Measurements from ENCODE around the gene TACC3. TPM values are rescaled to one million over a fixed set of nuclear protein-coding genes. Genes with fewer than 3 reads are reported as not detected.

The TACC3 gene
- total RNA-seq, 1 experiment from 2014 or later, result 21.5 TPM

DNA sequence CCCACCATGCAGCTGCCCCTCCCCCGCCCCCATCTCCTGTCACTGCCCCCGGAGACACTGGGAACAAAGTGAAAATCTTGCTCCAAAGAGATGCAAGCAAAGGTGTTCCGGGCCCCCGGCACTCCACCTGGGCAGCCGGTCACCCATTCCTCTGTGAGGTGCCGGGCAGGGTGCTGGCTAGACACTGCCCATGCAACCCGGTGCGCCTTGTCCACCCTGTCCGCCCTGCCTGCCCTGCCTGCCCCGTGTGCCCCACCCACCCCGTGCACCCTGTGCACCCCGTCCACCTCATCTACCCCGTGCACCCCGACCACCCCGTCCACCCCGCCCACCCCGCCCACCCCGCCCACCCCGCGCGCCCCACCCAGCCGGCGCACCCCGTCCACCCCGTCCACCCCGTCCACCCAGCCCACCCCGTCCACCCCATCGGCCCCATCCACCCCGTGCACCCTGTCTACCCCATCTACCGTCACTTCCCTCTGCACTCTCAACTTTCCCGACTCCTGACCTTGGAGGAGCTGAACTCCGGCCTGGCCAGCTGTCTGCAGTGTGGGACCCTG lies 39.9 kb downstream of the TACC3 start:
- H3K27me3 ChIP-seq (replicated peaks), result no peaks in the 10 kb centered on the region
- H3K4me3 ChIP-seq, result no peak overlapping the region
- no peak for DNase-seq (ENCODE audit: low read depth in 1 of 2, low spot score in 2 of 2)
- H3K9me3 ChIP-seq (replicated peaks), result no peaks in the 10 kb centered on the region
- no peak overlapping the region for H3K27ac ChIP-seq
- H3K36me3 ChIP-seq, result no peaks in the 10 kb centered on the region
- H3K4me1 ChIP-seq (replicated peaks), result peaks cover 4% of the 10 kb centered on the region

DNA sequence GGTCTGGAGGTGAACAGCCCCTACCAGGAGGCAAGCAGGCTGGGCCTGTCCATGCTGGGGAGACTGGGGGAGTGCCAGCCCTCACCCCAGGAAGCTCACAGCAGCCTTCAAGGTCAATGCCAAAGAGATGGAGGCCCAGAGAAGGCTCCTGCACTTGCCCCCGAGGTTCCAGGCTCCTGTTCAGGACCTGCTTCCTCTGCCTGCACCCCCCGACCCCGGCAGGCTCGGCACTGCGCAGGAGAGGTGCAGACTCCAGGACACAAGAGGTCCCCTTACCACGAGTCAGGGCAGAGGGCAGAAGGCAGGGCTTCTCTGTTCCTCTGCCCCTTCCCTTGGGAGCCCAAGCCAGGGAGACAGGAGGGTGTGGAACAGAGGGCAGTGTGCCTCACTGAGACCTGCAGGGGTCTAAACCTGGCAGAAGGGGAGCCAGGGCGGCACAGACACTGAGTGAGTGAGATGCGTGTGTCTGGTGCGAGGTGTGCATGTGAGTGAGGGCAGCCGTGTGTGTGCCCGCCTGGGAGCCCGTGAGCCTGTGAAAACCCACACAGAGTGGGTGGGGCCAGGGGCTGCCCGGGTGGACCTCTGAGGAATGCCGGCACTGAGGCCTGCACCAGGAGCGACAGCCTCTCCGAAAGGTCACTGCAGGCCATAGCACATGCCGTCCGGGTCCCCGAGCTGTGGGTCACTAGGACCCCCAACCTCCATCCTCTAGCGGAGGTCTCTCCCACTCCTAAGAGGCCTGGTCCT lies 41.1 kb downstream of the TACC3 start:
- no peak for DNase-seq (ENCODE audit: low read depth in 1 of 2, low spot score in 2 of 2)
- Histone ChIP-seq H3K27me3 (replicated peaks) (no peaks in the 10 kb centered on the region), H3K36me3 (no peaks in the 10 kb centered on the region), H3K9me3 (replicated peaks) (no peaks in the 10 kb centered on the region), H3K4me3 (no peak overlapping the region), H3K4me1 (replicated peaks) (peaks cover 4% of the 10 kb centered on the region), H3K27ac (no peak overlapping the region)

DNA sequence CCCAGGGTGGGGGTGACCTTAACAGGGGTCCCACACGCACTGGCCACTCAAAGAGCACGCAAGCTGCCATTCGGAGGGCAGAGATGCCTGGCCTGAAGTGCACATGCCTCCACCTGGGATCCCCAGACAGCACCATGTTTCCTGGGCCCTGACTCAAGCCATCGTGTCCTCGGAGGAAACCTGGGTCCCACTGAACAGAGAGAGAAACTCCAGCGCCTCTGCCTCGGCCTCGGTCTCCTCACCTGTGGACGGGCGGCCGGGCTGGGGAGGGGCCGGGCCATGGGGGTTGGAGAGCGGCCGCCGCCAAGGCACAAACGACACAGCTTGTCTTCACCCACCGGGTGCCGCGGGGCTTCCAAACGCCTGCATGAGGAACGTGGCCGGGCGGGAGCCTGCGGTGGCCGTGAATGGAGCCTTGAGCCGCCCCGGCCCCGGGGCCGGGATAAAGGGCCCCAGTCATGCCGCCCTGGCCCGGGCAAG lies 41.8 kb downstream of the TACC3 start:
- Histone ChIP-seq H3K27me3 (replicated peaks) (no peaks in the 10 kb centered on the region), H3K36me3 (no peaks in the 10 kb centered on the region), H3K4me1 (replicated peaks) (peaks cover 4% of the 10 kb centered on the region), H3K9me3 (replicated peaks) (no peaks in the 10 kb centered on the region), H3K4me3 (no peak overlapping the region), H3K27ac (no peak overlapping the region)
- DNase-seq (ENCODE audit: low read depth in 1 of 2, low spot score in 2 of 2), result no peak

DNA sequence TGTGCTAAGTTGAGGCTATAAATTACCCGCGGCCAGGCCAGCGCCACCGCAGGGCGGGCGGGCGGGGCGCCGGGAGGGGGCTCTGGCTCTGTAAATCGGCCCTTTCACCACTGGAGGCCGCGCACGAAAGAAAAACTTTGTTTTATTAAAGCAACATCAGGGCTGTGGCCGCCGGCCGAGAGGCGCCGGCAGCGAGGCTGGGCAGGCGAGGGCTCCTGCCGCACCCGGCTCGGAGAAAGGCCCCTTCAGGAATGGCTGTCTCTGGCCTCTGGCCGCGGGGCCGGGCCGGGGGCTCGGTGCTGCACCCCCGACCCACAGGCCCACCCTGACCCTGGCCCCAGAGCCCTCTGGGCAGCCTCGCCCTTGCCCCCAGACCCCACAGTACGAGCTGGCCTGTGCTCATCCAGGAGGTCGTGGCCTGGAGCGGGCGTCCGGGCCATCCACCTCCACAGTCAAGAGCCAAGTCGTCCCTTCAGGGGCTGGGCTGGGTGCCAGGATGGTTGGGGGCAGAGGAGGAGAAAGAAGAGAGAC lies 42.3 kb downstream of the TACC3 start:
- H3K9me3 ChIP-seq (replicated peaks), result no peaks in the 10 kb centered on the region
- peak in 1 of 2 experiments; percentile 55 for DNase-seq (ENCODE audit: low read depth in 1 of 2, low spot score in 2 of 2)
- no peak overlapping the region for H3K4me3 ChIP-seq
- no peaks in the 10 kb centered on the region for H3K27me3 ChIP-seq (replicated peaks)
- H3K36me3 ChIP-seq, result no peaks in the 10 kb centered on the region
- peaks cover 4% of the 10 kb centered on the region for H3K4me1 ChIP-seq (replicated peaks)
- no peak overlapping the region for H3K27ac ChIP-seq

DNA sequence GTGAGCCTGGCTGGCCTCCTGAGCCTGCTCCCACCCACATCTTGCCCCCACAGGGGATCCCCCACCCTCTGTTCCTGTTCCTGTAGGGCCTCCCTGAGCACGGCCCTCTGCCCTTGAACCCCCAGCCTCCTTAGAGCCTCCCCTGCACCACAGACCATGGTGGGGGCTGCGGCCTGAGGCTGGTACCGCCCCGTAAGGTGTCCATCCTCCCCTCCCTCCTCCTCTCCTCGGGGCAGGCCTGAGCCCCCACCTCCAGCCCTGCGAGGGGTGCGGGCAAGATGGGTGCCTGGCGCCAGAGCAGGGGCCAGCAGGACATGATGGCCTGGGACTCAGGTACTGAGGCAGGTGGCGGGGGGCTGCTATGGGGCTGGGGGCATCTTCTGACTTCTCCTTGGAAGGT lies 43.3 kb downstream of the TACC3 start:
- Histone ChIP-seq H3K4me3 (no peak overlapping the region), H3K27me3 (replicated peaks) (no peaks in the 10 kb centered on the region), H3K9me3 (replicated peaks) (no peaks in the 10 kb centered on the region), H3K4me1 (replicated peaks) (peaks cover 4% of the 10 kb centered on the region), H3K36me3 (no peaks in the 10 kb centered on the region), H3K27ac (no peak overlapping the region)
- no peak for DNase-seq (ENCODE audit: low read depth in 1 of 2, low spot score in 2 of 2)

DNA sequence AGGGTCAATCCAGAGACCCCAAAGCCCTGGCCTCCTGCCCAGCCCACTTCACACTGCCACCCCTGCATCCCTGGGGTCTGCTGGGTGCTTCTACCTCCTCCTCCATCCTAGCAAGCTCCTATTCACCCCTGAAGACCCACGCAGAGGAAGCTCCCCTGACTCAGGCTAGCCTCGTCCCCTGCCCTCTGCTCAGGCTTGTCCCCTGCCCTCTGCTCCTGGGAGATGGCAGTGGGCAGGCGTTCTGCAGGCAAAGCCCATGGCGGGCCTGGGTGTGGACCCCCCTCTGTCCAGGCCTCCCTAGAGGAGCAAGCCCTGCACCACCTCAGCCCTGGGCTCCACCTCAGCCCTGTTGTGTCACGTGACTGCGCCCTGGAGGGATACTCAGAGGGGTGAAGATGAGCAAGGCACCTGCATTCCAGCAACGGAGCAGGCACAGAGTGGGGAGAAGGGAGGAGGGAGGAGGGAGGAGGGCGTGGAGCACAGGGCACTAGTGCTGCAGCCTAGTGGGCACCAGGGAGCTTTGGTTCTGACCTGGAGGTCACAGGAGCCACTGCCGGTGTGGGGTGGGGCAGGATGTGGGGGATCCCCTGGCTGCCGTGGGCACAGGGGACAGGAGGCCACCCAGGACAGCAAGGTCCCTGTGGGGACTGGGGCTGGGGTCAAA lies 44.2 kb downstream of the TACC3 start:
- Histone ChIP-seq H3K27me3 (replicated peaks) (no peaks in the 10 kb centered on the region), H3K4me3 (no peak overlapping the region), H3K36me3 (no peaks in the 10 kb centered on the region), H3K9me3 (replicated peaks) (no peaks in the 10 kb centered on the region), H3K4me1 (replicated peaks) (peaks cover 4% of the 10 kb centered on the region), H3K27ac (no peak overlapping the region)
- no peak for DNase-seq (ENCODE audit: low read depth in 1 of 2, low spot score in 2 of 2)

DNA sequence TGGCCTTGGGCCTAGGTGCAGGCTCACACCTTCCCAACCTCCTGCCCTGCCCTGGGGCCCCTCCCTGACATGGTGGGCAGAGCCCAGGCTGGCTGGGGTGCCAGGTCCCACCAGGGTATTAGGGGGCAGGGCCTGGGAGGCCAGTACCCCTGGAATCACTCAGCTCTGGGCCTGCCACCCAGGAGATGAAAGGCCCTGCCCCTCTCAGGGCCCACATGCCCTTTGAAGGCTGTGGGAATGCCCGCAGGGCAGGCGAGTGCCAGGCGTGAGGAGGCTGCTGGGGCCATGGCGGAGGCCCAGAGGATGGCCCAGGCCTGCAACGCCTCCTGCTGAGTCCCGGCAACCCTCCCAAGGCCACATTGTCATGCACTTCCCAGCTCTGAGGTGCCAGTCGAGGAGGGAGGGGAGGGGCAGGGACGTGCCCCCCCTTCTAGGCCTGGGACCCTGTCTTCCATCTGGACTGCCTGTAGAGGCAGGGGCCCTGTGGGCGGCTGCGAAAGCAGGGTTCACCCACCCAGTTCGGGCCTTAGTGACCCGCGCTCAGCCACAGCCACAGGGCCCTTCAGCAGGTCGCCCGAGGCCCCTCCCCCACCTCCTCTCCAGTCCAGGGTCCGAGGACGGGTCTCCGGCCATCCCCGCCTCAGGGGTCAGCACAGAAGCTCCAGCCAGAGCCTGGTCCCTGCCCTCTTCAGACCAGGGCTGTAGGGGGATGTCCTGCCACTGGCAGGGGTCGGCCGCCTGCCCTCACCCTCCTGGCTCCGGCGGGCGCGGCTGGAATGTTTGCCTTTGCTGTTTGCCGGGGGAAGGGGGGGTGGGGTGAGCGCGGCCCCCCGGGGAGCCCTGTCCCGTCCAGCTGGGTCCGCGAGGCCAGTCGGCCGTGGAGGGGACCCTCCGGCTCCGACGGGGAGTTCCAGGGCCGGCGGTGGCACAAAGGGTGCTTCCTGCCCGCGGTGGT lies 45.1 kb downstream of the TACC3 start:
- Histone ChIP-seq H3K4me3 (no peak overlapping the region), H3K27me3 (replicated peaks) (no peaks in the 10 kb centered on the region), H3K9me3 (replicated peaks) (no peaks in the 10 kb centered on the region), H3K36me3 (no peaks in the 10 kb centered on the region), H3K27ac (no peak overlapping the region), H3K4me1 (replicated peaks) (peaks cover 4% of the 10 kb centered on the region)
- DNase-seq (ENCODE audit: low read depth in 1 of 2, low spot score in 2 of 2), result no peak

DNA sequence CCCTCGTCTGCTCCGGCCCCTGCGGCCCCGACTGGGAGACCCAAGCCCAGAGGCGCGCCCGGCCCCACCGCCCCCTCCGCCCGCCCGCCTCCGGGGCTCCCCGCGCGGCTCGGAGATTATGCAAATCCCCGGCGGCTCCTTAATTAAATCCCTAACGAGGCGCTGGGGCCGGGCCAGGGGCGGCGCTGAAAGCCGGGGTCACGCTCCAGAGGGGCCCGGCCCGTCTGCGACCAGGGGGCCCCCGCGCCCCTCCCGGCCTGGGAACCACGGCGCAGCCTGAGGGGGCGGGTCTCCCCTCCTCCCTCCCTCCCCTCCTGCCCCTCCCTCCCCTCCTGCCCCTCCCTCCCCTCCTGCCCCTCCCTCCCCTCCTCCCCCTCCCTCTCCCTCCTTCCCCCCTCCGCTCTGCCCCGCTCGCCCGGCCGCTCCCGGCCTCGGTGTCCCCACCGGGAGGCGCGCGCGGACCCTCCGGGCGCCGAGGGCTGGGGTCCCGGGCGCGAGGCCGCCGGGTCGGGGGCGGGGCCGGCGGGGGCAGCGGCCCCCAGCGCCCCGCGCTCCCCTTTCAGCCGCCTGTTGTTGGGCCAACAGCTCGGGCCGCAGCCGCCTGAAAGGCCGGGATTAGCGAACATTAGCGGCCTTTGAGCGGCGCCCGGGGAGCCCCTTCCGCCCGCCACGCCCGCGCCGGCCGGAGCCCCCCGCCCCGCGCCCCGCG lies 45.9 kb downstream of the TACC3 start:
- H3K9me3 ChIP-seq (replicated peaks), result no peaks in the 10 kb centered on the region
- no peak overlapping the region for H3K27ac ChIP-seq
- no peak overlapping the region for H3K4me3 ChIP-seq
- no peak for DNase-seq (ENCODE audit: low read depth in 1 of 2, low spot score in 2 of 2)
- H3K4me1 ChIP-seq (replicated peaks), result peaks cover 4% of the 10 kb centered on the region
- H3K36me3 ChIP-seq, result no peaks in the 10 kb centered on the region
- no peaks in the 10 kb centered on the region for H3K27me3 ChIP-seq (replicated peaks)

DNA sequence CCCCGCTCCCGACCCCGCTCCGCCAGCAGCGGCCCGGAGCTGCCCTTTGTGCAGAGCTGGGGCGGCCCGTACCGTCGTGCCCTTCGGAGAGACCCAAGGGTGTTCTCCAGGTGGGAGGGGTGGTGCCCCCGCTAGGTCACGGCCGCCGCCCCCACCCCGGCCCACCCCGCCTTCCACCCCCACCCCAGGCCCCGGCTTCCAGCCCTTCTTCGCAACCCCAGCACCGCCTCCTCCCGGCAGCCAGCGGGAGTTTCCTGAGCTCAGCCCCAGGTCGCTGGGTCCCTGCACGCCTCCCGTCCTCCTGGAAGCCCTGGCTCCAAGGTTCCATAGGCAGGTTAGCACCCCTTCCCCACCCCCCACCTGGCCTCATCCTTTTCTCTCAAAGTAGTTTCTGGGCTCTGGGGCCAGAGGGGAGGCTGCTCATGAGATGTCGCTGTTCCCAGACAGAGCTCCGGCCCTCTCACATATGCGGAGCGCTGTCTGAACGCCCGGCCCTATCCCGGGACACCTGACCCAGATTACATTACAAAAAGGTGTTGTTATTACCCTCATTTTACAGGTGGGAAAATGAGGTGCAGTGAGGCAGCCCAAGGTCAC lies 46.5 kb downstream of the TACC3 start:
- H3K9me3 ChIP-seq (replicated peaks), result no peaks in the 10 kb centered on the region
- H3K36me3 ChIP-seq, result no peaks in the 10 kb centered on the region
- no peak overlapping the region for H3K4me3 ChIP-seq
- no peak overlapping the region for H3K27ac ChIP-seq
- no peaks in the 10 kb centered on the region for H3K27me3 ChIP-seq (replicated peaks)
- DNase-seq (ENCODE audit: low read depth in 1 of 2, low spot score in 2 of 2), result no peak
- peaks cover 4% of the 10 kb centered on the region for H3K4me1 ChIP-seq (replicated peaks)

DNA sequence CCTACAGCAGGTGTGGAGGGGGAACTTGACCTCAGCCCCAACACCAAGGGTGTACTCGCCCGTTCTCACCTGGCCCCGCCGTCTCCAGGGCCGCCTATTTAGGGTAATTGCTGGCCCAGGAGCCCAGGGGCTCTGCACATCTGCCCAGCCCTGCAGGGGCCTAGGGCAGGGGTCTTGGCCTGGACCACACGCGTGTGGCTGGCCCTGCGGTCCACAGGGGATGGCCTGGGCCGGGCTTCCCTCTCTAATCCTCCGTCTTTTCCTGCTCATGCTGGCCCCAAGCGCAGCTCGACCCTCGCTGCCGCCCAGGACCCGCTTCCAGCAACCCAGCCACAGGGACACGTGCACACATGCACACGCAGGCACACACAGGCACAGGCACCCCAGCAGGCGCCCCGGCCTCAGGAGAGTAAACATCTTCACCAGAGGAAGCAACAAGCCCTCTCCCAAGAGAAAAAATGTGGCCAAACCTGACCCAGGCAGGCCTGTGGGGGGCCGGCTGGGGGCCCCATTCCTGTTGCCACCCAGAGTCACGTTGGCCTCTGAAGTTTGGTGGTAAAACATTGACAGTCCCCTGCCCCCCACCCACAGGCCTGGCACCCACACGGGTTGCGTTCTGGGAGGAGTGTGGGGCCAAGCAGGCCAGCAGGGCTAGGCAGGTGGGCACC lies 47.2 kb downstream of the TACC3 start:
- no peaks in the 10 kb centered on the region for H3K27me3 ChIP-seq (replicated peaks)
- peaks cover 4% of the 10 kb centered on the region for H3K4me1 ChIP-seq (replicated peaks)
- H3K4me3 ChIP-seq, result no peak overlapping the region
- H3K36me3 ChIP-seq, result no peaks in the 10 kb centered on the region
- H3K9me3 ChIP-seq (replicated peaks), result no peaks in the 10 kb centered on the region
- no peak overlapping the region for H3K27ac ChIP-seq
- DNase-seq (ENCODE audit: low read depth in 1 of 2, low spot score in 2 of 2), result no peak

DNA sequence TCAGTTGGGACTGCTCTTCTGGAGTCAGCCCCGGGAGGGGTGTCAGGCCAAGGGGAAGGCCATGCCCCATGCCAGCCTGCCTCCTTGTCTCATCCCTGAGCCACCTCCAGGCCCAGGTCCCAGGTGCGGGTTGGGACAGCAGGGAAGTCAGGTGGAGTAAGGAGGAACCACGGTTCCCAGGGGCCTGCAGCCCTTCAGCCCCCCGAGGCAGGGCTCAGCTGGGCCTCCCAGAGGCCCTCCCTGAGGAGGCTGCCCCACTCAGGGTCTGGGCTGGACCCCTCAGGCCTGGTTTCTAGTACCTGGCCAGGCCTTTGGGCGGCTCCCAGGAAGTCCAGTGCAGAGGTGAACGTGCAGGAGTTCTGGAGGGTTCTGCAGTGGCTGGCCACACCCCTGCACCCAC lies 48.4 kb downstream of the TACC3 start:
- Histone ChIP-seq H3K4me1 (replicated peaks) (no peaks in the 10 kb centered on the region), H3K9me3 (replicated peaks) (no peaks in the 10 kb centered on the region), H3K36me3 (no peaks in the 10 kb centered on the region), H3K27me3 (replicated peaks) (no peaks in the 10 kb centered on the region), H3K27ac (no peak overlapping the region), H3K4me3 (no peak overlapping the region)
- DNase-seq (ENCODE audit: low read depth in 1 of 2, low spot score in 2 of 2), result no peak

DNA sequence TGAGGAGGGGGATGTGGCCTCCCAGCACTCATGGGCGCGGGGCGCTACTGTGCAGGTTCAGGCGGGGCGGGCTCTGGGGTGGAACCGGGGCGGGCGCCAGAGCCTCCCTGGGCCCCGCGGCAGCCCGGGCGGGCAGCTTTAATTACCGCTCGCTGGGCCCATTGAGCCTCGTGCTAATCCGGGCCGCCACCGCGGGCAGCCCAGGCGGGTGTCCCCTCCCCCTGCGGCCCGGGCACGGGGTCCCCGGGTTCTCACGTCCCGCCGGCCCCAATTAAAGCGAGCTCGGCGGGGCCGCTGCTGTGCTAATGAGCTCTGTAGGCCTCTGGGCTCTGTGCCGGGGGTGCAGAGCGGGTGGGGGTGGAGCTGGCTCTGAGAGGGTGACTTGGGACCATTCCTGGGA lies 48.9 kb downstream of the TACC3 start:
- no peaks in the 10 kb centered on the region for H3K27me3 ChIP-seq (replicated peaks)
- DNase-seq (ENCODE audit: low read depth in 1 of 2, low spot score in 2 of 2), result no peak
- no peak overlapping the region for H3K4me3 ChIP-seq
- H3K9me3 ChIP-seq (replicated peaks), result no peaks in the 10 kb centered on the region
- H3K36me3 ChIP-seq, result no peaks in the 10 kb centered on the region
- H3K4me1 ChIP-seq (replicated peaks), result no peaks in the 10 kb centered on the region
- no peak overlapping the region for H3K27ac ChIP-seq
